ENCODE measurements around the gene CENPT. TPM values are rescaled to one million over a fixed set of nuclear protein-coding genes. Genes with fewer than 3 reads are reported as not detected.

Gene CENPT
- 10 to 100 TPM; 25.6 to 38.9 TPM for total RNA-seq

GRCh38 chr16:67847064-67847861, at the start of gene CENPT:
Gene CENPT, minus strand, starts transcription at chr16:67847693. Its CDS starts 13,834 bp downstream, at chr16:67833859.
- H3K9ac ChIP-seq (ENCODE audit: low read depth in 2 of 2, low read length in 2 of 2) = peak within 1 kb of the TSS; percentile 75 to 97
- no peaks in the 10 kb centered on the region for H3K9me3 ChIP-seq
- H3K27ac ChIP-seq = peak within 1 kb of the TSS; percentile 89
- intact Hi-C loops (cut with DNase I) = no loop called here
- peak within 1 kb of the TSS; percentile 76 for H3K4me3 ChIP-seq
- DNase-seq = peak; percentile 44
- TF ChIP-seq CTCF (IDR thresholded peaks at IDR 0.05) = no peak
- H3K36me3 ChIP-seq = no peaks in the 10 kb centered on the region
- H3K27me3 ChIP-seq = no peaks in the 10 kb centered on the region
- peaks cover 33% of the 10 kb centered on the region for H3K4me1 ChIP-seq

DNA sequence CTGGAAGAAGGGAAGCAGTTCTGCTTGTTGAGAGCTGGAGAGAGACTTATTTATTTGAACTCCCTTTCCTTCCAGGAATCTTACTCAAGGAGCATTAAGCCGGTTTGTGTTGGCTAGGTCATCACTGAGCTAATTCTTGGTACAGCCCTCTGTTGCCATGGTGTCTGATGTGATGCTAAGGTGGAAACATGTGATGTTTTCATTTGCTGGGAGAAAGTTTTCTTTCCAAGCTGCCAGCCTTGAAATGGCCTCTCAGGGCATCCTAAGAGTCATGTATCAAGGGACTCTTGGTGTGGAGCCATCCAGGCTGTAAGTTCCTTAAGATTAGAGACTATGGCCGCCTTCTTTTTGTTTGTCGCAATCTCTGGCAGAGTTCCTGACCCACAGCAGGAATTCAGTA, 49.7 kb upstream of the CENPT start:
- Histone ChIP-seq H3K36me3 (no peaks in the 10 kb centered on the region), H3K4me1 (peaks cover 10% of the 10 kb centered on the region), H3K4me3 (no peak overlapping the region), H3K9ac (ENCODE audit: low read depth in 2 of 2, low read length in 2 of 2) (no peak overlapping the region), H3K9me3 (no peaks in the 10 kb centered on the region), H3K27me3 (no peaks in the 10 kb centered on the region), H3K27ac (no peak overlapping the region)
- no peak for TF ChIP-seq CTCF (IDR thresholded peaks at IDR 0.05)
- no peak for DNase-seq
- intact Hi-C loops (cut with DNase I) = no loop called here

GRCh38 chr16:67893743-67894399, 46.4 kb upstream of the CENPT start:
- DNase-seq = peak; percentile 58
- peaks cover 11% of the 10 kb centered on the region for H3K4me1 ChIP-seq
- no peaks in the 10 kb centered on the region for H3K27me3 ChIP-seq
- H3K9ac ChIP-seq (ENCODE audit: low read depth in 2 of 2, low read length in 2 of 2) = peak overlapping the region; percentile 100
- H3K9me3 ChIP-seq = no peaks in the 10 kb centered on the region
- intact Hi-C loops (cut with DNase I) = no loop called here
- H3K36me3 ChIP-seq = no peaks in the 10 kb centered on the region
- no peak for TF ChIP-seq CTCF (IDR thresholded peaks at IDR 0.05)
- peak overlapping the region; percentile 96 for H3K4me3 ChIP-seq
- H3K27ac ChIP-seq = peak overlapping the region; percentile 93

- Histone ChIP-seq H3K27ac (peak within 1 kb of the TSS; percentile 93), H3K9me3 (no peaks in the 10 kb centered on the region), H3K9ac (ENCODE audit: low read depth in 2 of 2, low read length in 2 of 2) (peak within 1 kb of the TSS; percentile 100), H3K4me1 (peaks cover 11% of the 10 kb centered on the region), H3K27me3 (no peaks in the 10 kb centered on the region), H3K36me3 (no peaks in the 10 kb centered on the region), H3K4me3 (peak within 1 kb of the TSS; percentile 96)
- intact Hi-C loops (cut with DNase I) = no loop called here
- DNase-seq = peak; percentile 98
- no peak for TF ChIP-seq CTCF (IDR thresholded peaks at IDR 0.05)
These were observed 45.6 kb upstream of the CENPT start, which contains the start of gene PSKH1 for GRCh38 chr16:67892899-67893742. Gene PSKH1, plus strand, starts transcription at chr16:67893254. Its CDS starts 15,496 bp downstream, at chr16:67908750.

- Histone ChIP-seq H3K36me3 (no peaks in the 10 kb centered on the region), H3K9me3 (no peaks in the 10 kb centered on the region), H3K27me3 (no peaks in the 10 kb centered on the region), H3K9ac (ENCODE audit: low read depth in 2 of 2, low read length in 2 of 2) (peak overlapping the region in 1 of 2 donors; percentile 71), H3K4me1 (peaks cover 11% of the 10 kb centered on the region), H3K4me3 (peak overlapping the region; percentile 96), H3K27ac (peak overlapping the region; percentile 4)
- no peak for TF ChIP-seq CTCF (IDR thresholded peaks at IDR 0.05)
- DNase-seq = no peak
- intact Hi-C loops (cut with DNase I) = no loop called here
These were observed 44.9 kb upstream of the CENPT start for GRCh38 chr16:67892375-67892774.
